ENCODE measurements around the gene ORM2. TPM values are rescaled to one million over a fixed set of nuclear protein-coding genes. Genes with fewer than 3 reads are reported as not detected.

Gene ORM2
- total and polyA plus RNA-seq, 2 of the 13 experiments (the other 11 are each of a cell fraction or from before 2014, with no cell fraction given): 565 to 824 TPM

DNA sequence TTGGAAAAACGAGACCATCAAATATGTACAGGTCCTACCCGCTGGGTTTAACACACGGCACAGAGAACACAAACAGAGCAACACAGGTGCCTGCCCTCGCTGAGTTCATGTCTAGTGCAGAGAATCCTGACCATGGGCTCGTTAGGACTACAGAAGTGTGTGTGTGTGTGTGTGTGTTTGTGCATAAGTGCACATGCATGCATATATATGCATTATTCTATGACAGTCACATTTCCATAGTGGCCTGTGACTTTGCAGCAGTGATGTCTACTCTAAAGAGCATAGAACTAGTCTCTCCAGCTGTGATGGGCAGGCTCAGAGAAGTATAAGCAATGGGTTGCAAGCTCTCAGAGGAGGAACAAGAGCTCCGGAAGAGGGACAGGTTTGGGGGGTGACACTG, 27.7 kb downstream of the ORM2 start:
- FAIRE-seq (no peak), DNase-seq (ENCODE audit: low spot score) (no peak), ATAC-seq (no peak)
- H3K9me3 ChIP-seq (ENCODE audit: low read length): no peaks in the 10 kb centered on the region
- ChIA-PET CTCF (ENCODE audit: low intra/inter-chr PET ratio, low total read pairs) (no interaction called here), POLR2A (no interaction called here)
- H3K79me2 ChIP-seq (ENCODE audit: insufficient read depth, low read length): no peaks in the 10 kb centered on the region
- no peaks in the 10 kb centered on the region for H3K27me3 ChIP-seq (ENCODE audit: control insufficient read depth in 1 of 2, insufficient read depth in 2 of 2, low read length in 2 of 2)
- H3K36me3 ChIP-seq (replicated peaks in 1 of 2; ENCODE audit: control insufficient read depth in 1 of 2, insufficient read depth in 2 of 2, low read length in 2 of 2): peaks cover 0 to 44% of the 10 kb centered on the region in 2 experiments; a peak in 3 of 5 replicates
- no peaks in the 10 kb centered on the region for H4K20me1 ChIP-seq (ENCODE audit: insufficient read depth, low read length)
- BruUV-seq (replicated peaks): no TSS peak
- H3K9ac ChIP-seq (ENCODE audit: insufficient read depth, low read depth, low read length): no peak overlapping the region
- no peak for TF ChIP-seq MBD4 (IDR thresholded peaks at IDR 0.05; ENCODE audit: borderline replicate concordance, low read length)
- no peak for TF ChIP-seq ZNF883 (CRISPR knock-in tag; IDR thresholded peaks at IDR 0.05; ENCODE audit: not compliant biosample characterization)
- TF ChIP-seq ZNF737 (CRISPR knock-in tag; IDR thresholded peaks at IDR 0.05; ENCODE audit: borderline replicate concordance): no peak
- TF ChIP-seq ZNF337 (CRISPR knock-in tag; IDR thresholded peaks at IDR 0.05; ENCODE audit: borderline replicate concordance, low read depth): no peak
- TF ChIP-seq, protein P1, sequence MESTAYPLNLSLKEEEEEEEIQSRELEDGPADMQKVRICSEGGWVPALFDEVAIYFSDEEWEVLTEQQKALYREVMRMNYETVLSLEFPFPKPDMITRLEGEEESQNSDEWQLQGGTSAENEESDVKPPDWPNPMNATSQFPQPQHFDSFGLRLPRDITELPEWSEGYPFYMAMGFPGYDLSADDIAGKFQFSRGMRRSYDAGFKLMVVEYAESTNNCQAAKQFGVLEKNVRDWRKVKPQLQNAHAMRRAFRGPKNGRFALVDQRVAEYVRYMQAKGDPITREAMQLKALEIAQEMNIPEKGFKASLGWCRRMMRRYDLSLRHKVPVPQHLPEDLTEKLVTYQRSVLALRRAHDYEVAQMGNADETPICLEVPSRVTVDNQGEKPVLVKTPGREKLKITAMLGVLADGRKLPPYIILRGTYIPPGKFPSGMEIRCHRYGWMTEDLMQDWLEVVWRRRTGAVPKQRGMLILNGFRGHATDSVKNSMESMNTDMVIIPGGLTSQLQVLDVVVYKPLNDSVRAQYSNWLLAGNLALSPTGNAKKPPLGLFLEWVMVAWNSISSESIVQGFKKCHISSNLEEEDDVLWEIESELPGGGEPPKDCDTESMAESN (CRISPR knock-in tag; conservative IDR thresholded peaks at IDR 0.05): no peak
- TF ChIP-seq BHLHE40 (IDR thresholded peaks at IDR 0.05; ENCODE audit: low read length): no peak
- TF ChIP-seq FOXO1 (CRISPR knock-in tag; IDR thresholded peaks at IDR 0.05): no peak
- TF ChIP-seq PHF8 (CRISPR knock-in tag; IDR thresholded peaks at IDR 0.05): no peak
- TF ChIP-seq, protein P2, sequence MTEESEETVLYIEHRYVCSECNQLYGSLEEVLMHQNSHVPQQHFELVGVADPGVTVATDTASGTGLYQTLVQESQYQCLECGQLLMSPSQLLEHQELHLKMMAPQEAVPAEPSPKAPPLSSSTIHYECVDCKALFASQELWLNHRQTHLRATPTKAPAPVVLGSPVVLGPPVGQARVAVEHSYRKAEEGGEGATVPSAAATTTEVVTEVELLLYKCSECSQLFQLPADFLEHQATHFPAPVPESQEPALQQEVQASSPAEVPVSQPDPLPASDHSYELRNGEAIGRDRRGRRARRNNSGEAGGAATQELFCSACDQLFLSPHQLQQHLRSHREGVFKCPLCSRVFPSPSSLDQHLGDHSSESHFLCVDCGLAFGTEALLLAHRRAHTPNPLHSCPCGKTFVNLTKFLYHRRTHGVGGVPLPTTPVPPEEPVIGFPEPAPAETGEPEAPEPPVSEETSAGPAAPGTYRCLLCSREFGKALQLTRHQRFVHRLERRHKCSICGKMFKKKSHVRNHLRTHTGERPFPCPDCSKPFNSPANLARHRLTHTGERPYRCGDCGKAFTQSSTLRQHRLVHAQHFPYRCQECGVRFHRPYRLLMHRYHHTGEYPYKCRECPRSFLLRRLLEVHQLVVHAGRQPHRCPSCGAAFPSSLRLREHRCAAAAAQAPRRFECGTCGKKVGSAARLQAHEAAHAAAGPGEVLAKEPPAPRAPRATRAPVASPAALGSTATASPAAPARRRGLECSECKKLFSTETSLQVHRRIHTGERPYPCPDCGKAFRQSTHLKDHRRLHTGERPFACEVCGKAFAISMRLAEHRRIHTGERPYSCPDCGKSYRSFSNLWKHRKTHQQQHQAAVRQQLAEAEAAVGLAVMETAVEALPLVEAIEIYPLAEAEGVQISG (CRISPR knock-in tag; IDR thresholded peaks at IDR 0.05): no peak
- no peak for TF ChIP-seq RORA (CRISPR knock-in tag; IDR thresholded peaks at IDR 0.05)
- TF ChIP-seq SNAPC2 (CRISPR knock-in tag; IDR thresholded peaks at IDR 0.05): no peak
- TF ChIP-seq SSRP1 (CRISPR knock-in tag; IDR thresholded peaks at IDR 0.05): no peak
- TF ChIP-seq CEBPG (CRISPR knock-in tag; IDR thresholded peaks at IDR 0.05): no peak
- no peak for TF ChIP-seq ONECUT2 (CRISPR knock-in tag; IDR thresholded peaks at IDR 0.05)
- no peak for TF ChIP-seq ZNF264 (CRISPR knock-in tag; IDR thresholded peaks at IDR 0.05)
- TF ChIP-seq SKI (IDR thresholded peaks at IDR 0.05; ENCODE audit: partially characterized antibody): no peak
- TF ChIP-seq CHD4 (IDR thresholded peaks at IDR 0.05; ENCODE audit: borderline replicate concordance, low read length): no peak
- TF ChIP-seq MXI1 (IDR thresholded peaks at IDR 0.05; ENCODE audit: borderline replicate concordance, low read depth, low read length): no peak
- no peak for TF ChIP-seq KDM3A (CRISPR knock-in tag; IDR thresholded peaks at IDR 0.05; ENCODE audit: low read depth)
- no peak for TF ChIP-seq DNMT3B (CRISPR knock-in tag; conservative IDR thresholded peaks at IDR 0.05)
- no peaks in the 10 kb centered on the region for H3K4me1 ChIP-seq (ENCODE audit: insufficient read depth, low read length)
- no peak overlapping the region for H3K27ac ChIP-seq (ENCODE audit: extremely low read length, insufficient read depth, low read length)
- WGBS (ENCODE audit: low lambda C conversion rate): 95% methylated on average over 4 of the region's 6 CpGs
- intact Hi-C loops (cut with micrococcal nuclease; ENCODE audit: unreplicated experiment) (no loop called here), in situ Hi-C loops (cut with HindIII; ENCODE audit: extremely low pct_ligation_motif_present, low pct_unique_long_range_greater_than_20kb) (no loop called here)
- no peak overlapping the region for H2AFZ ChIP-seq (ENCODE audit: low read length)
- H3K4me3 ChIP-seq (replicated peaks in 1 of 3; ENCODE audit: insufficient read depth in 1 of 3, low read depth in 2 of 3, low read length in 3 of 3): no peak overlapping the region
- no peak overlapping the region for H3K4me2 ChIP-seq (ENCODE audit: low read depth, low read length)

Measured in HepG2 (cell line).